Neural progenitor cell (in vitro differentiated cells): Measurements from ENCODE around the gene KRTAP9-4.
"Not testable (repeated sequence)": the region's sequence is repeated elsewhere in the genome, so short reads cannot be mapped to it uniquely, and the experiment has no call there.

Experiments used
- CTCF ChIP-seq: fragments of 200-600 bp; sonication (generic); IDR thresholded peaks from 2 replicates; pipeline ENCODE4 v1.5.1; 2017; ENCODE audit warnings: antibody characterized with exemption, mild to moderate bottlenecking
- EZH2phosphoT487 ChIP-seq: fragments of 200-600 bp; sonication (generic); IDR thresholded peaks from 2 replicates; pipeline ENCODE4 v1.6.1; 2017; ENCODE audit warnings: antibody characterized with exemption

GRCh38 chr17:41232399-41233105 is 16.9 kb upstream of the KRTAP9-4 start, which contains the start of gene KRTAP9-3:
- TF ChIP-seq CTCF, EZH2phosphoT487: not testable (repeated sequence)
